ENCODE data around the gene SLC2A6.

- TF ChIP-seq CTCF (IDR thresholded peaks at IDR 0.05) (no peak), POLR2A (IDR thresholded peaks at IDR 0.05) (no peak)
Observed at GRCh38 chr9:133445293-133445969, 33.5 kb downstream of the SLC2A6 start.

Data from heart left ventricle (tissue), 13 donors.